Cardiac muscle cell (in vitro differentiated cells and primary cell): Measurements from ENCODE around the gene FLRT3. TPM values are rescaled to one million over a fixed set of nuclear protein-coding genes. Genes with fewer than 3 reads are reported as not detected.

Source experiments
- DNase-seq, 2 donors: peaks; one replicate each; pipeline versions ENCODE4 v3.0.0 to v3.0.0-alpha.2; 2010 to 2017; ENCODE audit warnings: low read depth in 1 of 2, low spot score in 1 of 2
- H3K27ac ChIP-seq: fragments of 200-600 bp; sonication (generic); 2 replicates; pipeline ENCODE4 v1.5.1; 2016
- H3K27me3 ChIP-seq: fragments of 200-600 bp; sonication (generic); 2 replicates; pipeline ENCODE4 v1.6.0; 2016; ENCODE audit warnings: control low read depth
- H3K36me3 ChIP-seq: fragments of 200-600 bp; sonication (generic); 2 replicates; pipeline ENCODE4 v1.5.1; 2016; ENCODE audit warnings: control low read depth
- H3K4me1 ChIP-seq: fragments of 200-600 bp; sonication (generic); 2 replicates; pipeline ENCODE4 v1.8.1; 2017; ENCODE audit warnings: low read depth, mild to moderate bottlenecking, mixed run types
- H3K4me3 ChIP-seq: fragments of 200-600 bp; sonication (generic); 2 replicates; pipeline ENCODE4 v1.5.1; 2016; ENCODE audit warnings: mild to moderate bottlenecking
- H3K9me3 ChIP-seq: fragments of 200-600 bp; sonication (generic); 2 replicates; pipeline ENCODE4 v1.5.1; 2017; ENCODE audit warnings: low read depth, mild to moderate bottlenecking, control low read depth
- CTCF ChIP-seq: IDR thresholded peaks from 2 replicates; pipeline ENCODE4 v1.5.1; 2012; ENCODE audit warnings: low read depth, mild to moderate bottlenecking, low read length
- polyA plus RNA-seq: library from polyadenylated mRNA; unstranded; fragments of >200 nt; fragmentation: Nextera tagmentation; extraction: Ambion mirVana; gene quantifications from 2 replicates; pipeline ENCODE4 v1.2.1, GENCODE V29; 2016
- total RNA-seq: library from RNA; depleted of rRNA; stranded (reverse); fragments of >200 nt; gene quantifications from 2 replicates; pipeline ENCODE4 v1.2.3, GENCODE V29; 2016

Gene FLRT3
- total and polyA plus RNA-seq, 2 experiments from 2014 or later: 3.2 to 5.4 TPM

DNA sequence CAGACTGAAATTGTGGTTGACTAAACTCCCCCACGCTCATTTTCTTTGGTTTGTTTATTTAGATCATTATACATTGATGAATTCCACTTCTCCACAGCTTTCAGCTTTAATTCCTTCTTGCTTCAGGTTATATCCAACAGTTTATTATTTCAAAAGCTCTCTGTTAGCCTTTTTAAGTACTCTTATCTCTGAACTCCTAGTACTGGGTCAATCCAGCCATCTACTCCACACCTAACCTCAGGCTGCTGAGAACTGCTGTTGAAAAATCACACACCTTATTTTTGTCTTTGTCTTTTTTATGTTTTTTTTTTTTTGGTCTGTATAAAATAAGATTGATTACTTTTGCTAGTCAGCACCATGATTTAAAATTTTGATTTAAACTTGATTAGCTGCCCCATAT, 32.9 kb downstream of the FLRT3 start:
- Histone ChIP-seq H3K4me3 (no peak overlapping the region), H3K27ac (no peak overlapping the region), H3K4me1 (peaks cover 5% of the 10 kb centered on the region), H3K36me3 (no peaks in the 10 kb centered on the region), H3K9me3 (no peaks in the 10 kb centered on the region), H3K27me3 (no peaks in the 10 kb centered on the region)
- TF ChIP-seq CTCF: no peak
- DNase-seq: no peak

GRCh38 chr20:14303651-14304050, 33.8 kb downstream of the FLRT3 start:
- DNase-seq: no peak
- H3K4me1 ChIP-seq: peaks cover 5% of the 10 kb centered on the region
- H3K36me3 ChIP-seq: no peaks in the 10 kb centered on the region
- TF ChIP-seq CTCF: no peak
- H3K27ac ChIP-seq: no peak overlapping the region
- no peaks in the 10 kb centered on the region for H3K9me3 ChIP-seq
- H3K27me3 ChIP-seq: no peaks in the 10 kb centered on the region
- no peak overlapping the region for H3K4me3 ChIP-seq

DNA sequence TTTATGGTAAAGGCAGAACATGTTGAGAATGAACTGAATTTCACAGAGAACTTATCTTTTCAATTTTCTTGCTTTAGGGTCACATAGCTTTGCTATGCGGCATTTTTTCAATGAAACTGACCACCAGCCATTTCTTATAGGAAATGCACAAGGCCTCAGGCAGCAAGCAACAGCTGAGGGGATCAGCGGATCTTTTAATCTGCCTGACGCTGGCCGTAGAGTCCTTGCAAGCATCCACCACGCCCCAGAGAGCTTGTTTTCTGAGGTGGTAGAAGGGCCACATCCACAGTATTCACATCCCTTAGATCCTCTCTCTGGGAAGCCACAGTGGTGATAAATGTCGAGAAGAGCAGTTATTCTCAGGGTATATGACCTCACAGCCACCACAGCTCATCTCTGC, 34.3 kb downstream of the FLRT3 start:
- Histone ChIP-seq H3K36me3 (no peaks in the 10 kb centered on the region), H3K9me3 (no peaks in the 10 kb centered on the region), H3K27ac (no peak overlapping the region), H3K27me3 (no peaks in the 10 kb centered on the region), H3K4me1 (peaks cover 5% of the 10 kb centered on the region), H3K4me3 (no peak overlapping the region)
- DNase-seq: no peak
- TF ChIP-seq CTCF: no peak

DNA sequence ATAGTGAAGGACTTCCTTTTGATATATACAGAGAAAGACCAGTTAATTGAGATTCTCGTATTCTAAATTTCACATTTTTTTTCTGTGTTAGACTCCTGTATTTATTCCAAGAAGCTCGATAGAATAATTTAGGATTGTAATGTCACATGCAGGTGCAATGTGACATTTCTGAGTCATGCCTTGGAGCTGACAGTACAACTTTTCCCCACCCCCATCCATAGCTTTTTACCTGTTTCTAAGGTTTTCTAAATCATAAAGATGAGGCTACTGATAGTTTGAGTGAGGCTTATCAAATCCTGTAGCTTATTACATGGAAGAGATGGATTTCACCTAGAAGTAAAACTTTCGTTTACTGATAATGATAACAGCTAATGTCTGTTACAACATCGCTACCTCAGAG, 37.6 kb downstream of the FLRT3 start:
- H3K27me3 ChIP-seq: no peaks in the 10 kb centered on the region
- no peaks in the 10 kb centered on the region for H3K36me3 ChIP-seq
- H3K4me3 ChIP-seq: no peak overlapping the region
- peaks cover 5% of the 10 kb centered on the region for H3K4me1 ChIP-seq
- TF ChIP-seq CTCF: no peak
- no peak for DNase-seq
- no peaks in the 10 kb centered on the region for H3K9me3 ChIP-seq
- no peak overlapping the region for H3K27ac ChIP-seq

DNA sequence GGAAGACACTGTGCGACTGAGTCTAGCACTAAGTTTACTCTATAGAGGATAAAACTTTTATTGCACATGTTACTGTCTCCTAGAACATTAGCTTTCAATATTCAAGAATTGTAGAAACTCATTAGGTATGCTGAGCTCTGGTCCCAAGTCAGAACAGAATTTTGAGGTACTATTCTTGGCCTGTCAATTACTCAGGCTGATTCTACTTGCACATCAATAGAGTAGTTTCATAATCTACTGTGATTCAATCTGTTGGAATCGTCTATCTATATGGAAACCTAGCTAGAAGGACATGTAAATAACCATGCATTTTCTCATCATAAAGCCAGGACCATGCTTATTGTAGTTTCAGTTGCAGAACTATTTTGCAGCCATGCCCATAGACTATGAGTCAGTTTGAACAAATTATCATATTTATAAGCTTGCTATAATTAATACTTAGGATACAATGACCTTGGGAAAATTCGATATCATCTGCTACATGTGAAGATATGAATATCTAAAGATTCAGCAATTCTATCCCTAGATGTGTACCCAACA, 41.6 kb downstream of the FLRT3 start:
- H3K4me1 ChIP-seq: no peaks in the 10 kb centered on the region
- no peak overlapping the region for H3K4me3 ChIP-seq
- H3K27me3 ChIP-seq: no peaks in the 10 kb centered on the region
- no peaks in the 10 kb centered on the region for H3K36me3 ChIP-seq
- H3K9me3 ChIP-seq: no peaks in the 10 kb centered on the region
- no peak for TF ChIP-seq CTCF
- H3K27ac ChIP-seq: no peak overlapping the region
- DNase-seq: no peak

- H3K27ac ChIP-seq: no peak overlapping the region
- no peaks in the 10 kb centered on the region for H3K9me3 ChIP-seq
- H3K4me3 ChIP-seq: no peak overlapping the region
- H3K36me3 ChIP-seq: no peaks in the 10 kb centered on the region
- no peaks in the 10 kb centered on the region for H3K27me3 ChIP-seq
- H3K4me1 ChIP-seq: no peaks in the 10 kb centered on the region
- DNase-seq: no peak
- TF ChIP-seq CTCF: no peak
Observed at GRCh38 chr20:14295238-14295637, 42.2 kb downstream of the FLRT3 start.
